HEK293 (cell line): ENCODE data around the gene CPEB2.

Experiments
- CTCF ChIA-PET: fragments of 350-600 bp; formaldehyde crosslinking; extraction: SDS; loops from one replicate; lab custom pipeline; 2021; ENCODE audit warnings: antibody characterized with exemption; lab: Yijun Ruan, JAX
- POLR2A ChIA-PET: fragments of 300-600 bp; formaldehyde crosslinking; extraction: SDS; loops from one replicate; lab custom pipeline; 2020; ENCODE audit warnings: antibody characterized with exemption, inconsistent platforms; lab: Yijun Ruan, JAX
- H3K27ac ChIP-seq: fragments of 200-500 bp; sonication (Bioruptor generic); 2 replicates; pipeline ENCODE4 v1.5.1; 2014; ENCODE audit warnings: low read depth, low read length, control low read depth, inconsistent platforms; ENCODE audit errors: extremely low read depth
- H3K36me3 ChIP-seq, 2 experiments: fragments of 200-500 bp in 1 of 2; sonication (Bioruptor generic) in 1 of 2; 1 replicate in 1 of 2; 2 replicates in 1 of 2; pipeline ENCODE4 v1.5.1; 2014 to 2017; ENCODE audit warnings: inconsistent platforms in 2 of 2, low read length in 2 of 2; ENCODE audit not compliant: control insufficient read depth in 2 of 2, insufficient read depth in 1 of 2
- H3K4me1 ChIP-seq: fragments of 200-500 bp; sonication (Bioruptor generic); 2 replicates; pipeline ENCODE4 v1.5.1; 2014; ENCODE audit warnings: mild to moderate bottlenecking, low read length, inconsistent platforms; ENCODE audit not compliant: control insufficient read depth, insufficient read depth
- H3K4me3 ChIP-seq: 2 replicates; pipeline ENCODE4 v1.5.1; 2011; ENCODE audit warnings: low read depth, mild to moderate bottlenecking, control low read depth, low read length, moderate library complexity
- H3K9me3 ChIP-seq: fragments of 200-500 bp; sonication (Bioruptor generic); 2 replicates; pipeline ENCODE4 v1.5.1; 2014; ENCODE audit warnings: low read depth, low read length, inconsistent platforms; ENCODE audit not compliant: control insufficient read depth, insufficient read depth
- HOXA7 ChIP-seq: sonication (generic); formaldehyde crosslinking; IDR thresholded peaks from 2 replicates; pipeline ENCODE4 v1.8.1; 2022; ENCODE audit warnings: missing genetic modification reagents, borderline replicate concordance
- KLF10 ChIP-seq: fragments of 450-650 bp; IDR thresholded peaks from 2 replicates; pipeline ENCODE4 v1.5.1; 2018; ENCODE audit warnings: missing biosample characterization, mild to moderate bottlenecking, missing genetic modification characterization
- SCRT1 ChIP-seq: fragments of 450-650 bp; formaldehyde crosslinking; IDR thresholded peaks from 2 replicates; pipeline ENCODE4 v1.5.1; 2016; ENCODE audit warnings: missing biosample characterization, missing genetic modification characterization, borderline replicate concordance
- TCF7L2 ChIP-seq: IDR thresholded peaks from 2 replicates; pipeline ENCODE4 v1.6.1; 2011; ENCODE audit warnings: low read depth, mild to moderate bottlenecking, inconsistent platforms, low read length, moderate library complexity, borderline replicate concordance
- ZBTB21 ChIP-seq: fragments of 450-650 bp; formaldehyde crosslinking; IDR thresholded peaks from 2 replicates; pipeline ENCODE4 v1.5.1; 2017; ENCODE audit warnings: missing biosample characterization, missing genetic modification characterization
- ZBTB48 ChIP-seq: fragments of 450-650 bp; formaldehyde crosslinking; IDR thresholded peaks from 2 replicates; pipeline ENCODE4 v1.5.1; 2016; ENCODE audit warnings: missing biosample characterization, missing genetic modification characterization
- ZEB2 ChIP-seq: fragments of 450-650 bp; formaldehyde crosslinking; IDR thresholded peaks from 2 replicates; pipeline ENCODE4 v1.5.1; 2016; ENCODE audit warnings: missing biosample characterization, missing genetic modification characterization
- ZNF239 ChIP-seq: fragments of 450-650 bp; formaldehyde crosslinking; IDR thresholded peaks from 2 replicates; pipeline ENCODE4 v1.5.1; 2016; ENCODE audit warnings: missing biosample characterization, missing genetic modification characterization
- ZNF501 ChIP-seq: fragments of 450-650 bp; formaldehyde crosslinking; IDR thresholded peaks from 2 replicates; pipeline ENCODE4 v1.5.1; 2016; ENCODE audit warnings: missing biosample characterization, missing genetic modification characterization
- ZNF626 ChIP-seq: fragments of 450-650 bp; sonication (Bioruptor Pico); formaldehyde crosslinking; IDR thresholded peaks from 2 replicates; pipeline ENCODE4 v1.5.1; 2018; ENCODE audit warnings: missing biosample characterization, missing genetic modification characterization, inconsistent platforms
- ZNF660 ChIP-seq: fragments of 450-650 bp; IDR thresholded peaks from 2 replicates; pipeline ENCODE4 v1.5.1; 2018; ENCODE audit warnings: missing biosample characterization, mild to moderate bottlenecking, missing genetic modification characterization
- ZNF791 ChIP-seq: fragments of 450-650 bp; formaldehyde crosslinking; IDR thresholded peaks from 2 replicates; pipeline ENCODE4 v1.5.1; 2016; ENCODE audit warnings: missing biosample characterization, missing genetic modification characterization
- ZSCAN30 ChIP-seq: fragments of 450-650 bp; IDR thresholded peaks from 2 replicates; pipeline ENCODE4 v1.5.1; 2018; ENCODE audit warnings: missing biosample characterization, mild to moderate bottlenecking, missing genetic modification characterization, moderate library complexity
- TF ChIP-seq, protein P1 (sequence below): fragments of 450-650 bp; formaldehyde crosslinking; IDR thresholded peaks from 2 replicates; pipeline ENCODE4 v1.5.1; 2016; ENCODE audit warnings: missing biosample characterization, missing genetic modification characterization
- TF ChIP-seq, protein P2 (sequence below): fragments of 450-650 bp; formaldehyde crosslinking; IDR thresholded peaks from 2 replicates; pipeline ENCODE4 v1.5.1; 2016; ENCODE audit warnings: missing biosample characterization, missing genetic modification characterization
- TF ChIP-seq, protein P3 (sequence below): fragments of 450-650 bp; formaldehyde crosslinking; IDR thresholded peaks from 2 replicates; pipeline ENCODE4 v1.5.1; 2017; ENCODE audit warnings: missing biosample characterization, mild to moderate bottlenecking, missing genetic modification characterization, moderate library complexity

Gene CPEB2

DNA sequence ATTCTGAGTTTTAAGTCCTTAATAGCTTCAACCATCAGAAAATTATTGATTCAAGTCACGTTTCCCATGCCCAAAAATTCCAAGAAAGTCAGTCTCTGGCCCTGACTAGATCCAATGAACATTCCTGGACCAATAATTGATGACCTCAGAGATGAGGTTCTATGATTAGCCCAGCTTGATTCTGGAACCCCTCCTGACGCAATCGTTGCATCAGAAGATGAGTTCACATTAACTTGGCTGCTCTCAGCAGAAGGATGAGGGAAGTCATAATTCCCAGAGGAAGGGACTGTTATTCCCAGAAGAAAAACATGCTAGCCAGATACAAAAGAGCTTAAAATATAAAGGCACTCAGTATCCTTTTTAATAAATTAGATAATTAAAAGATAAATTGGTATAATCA lies 34.3 kb upstream of the CPEB2 start (continued):
- TF ChIP-seq KLF10 (tag by site-specific recombination): no peak
- TF ChIP-seq, protein P1, sequence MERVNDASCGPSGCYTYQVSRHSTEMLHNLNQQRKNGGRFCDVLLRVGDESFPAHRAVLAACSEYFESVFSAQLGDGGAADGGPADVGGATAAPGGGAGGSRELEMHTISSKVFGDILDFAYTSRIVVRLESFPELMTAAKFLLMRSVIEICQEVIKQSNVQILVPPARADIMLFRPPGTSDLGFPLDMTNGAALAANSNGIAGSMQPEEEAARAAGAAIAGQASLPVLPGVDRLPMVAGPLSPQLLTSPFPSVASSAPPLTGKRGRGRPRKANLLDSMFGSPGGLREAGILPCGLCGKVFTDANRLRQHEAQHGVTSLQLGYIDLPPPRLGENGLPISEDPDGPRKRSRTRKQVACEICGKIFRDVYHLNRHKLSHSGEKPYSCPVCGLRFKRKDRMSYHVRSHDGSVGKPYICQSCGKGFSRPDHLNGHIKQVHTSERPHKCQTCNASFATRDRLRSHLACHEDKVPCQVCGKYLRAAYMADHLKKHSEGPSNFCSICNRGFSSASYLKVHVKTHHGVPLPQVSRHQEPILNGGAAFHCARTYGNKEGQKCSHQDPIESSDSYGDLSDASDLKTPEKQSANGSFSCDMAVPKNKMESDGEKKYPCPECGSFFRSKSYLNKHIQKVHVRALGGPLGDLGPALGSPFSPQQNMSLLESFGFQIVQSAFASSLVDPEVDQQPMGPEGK (tag by site-specific recombination): no peak
- TF ChIP-seq HOXA7 (CRISPR knock-in tag): no peak
- TF ChIP-seq ZEB2 (tag by site-specific recombination): 0 out of 2 replicates have a peak, but pooled peaks have one; percentile 38
- TF ChIP-seq ZNF239 (tag by site-specific recombination): no peak
- TF ChIP-seq ZNF626 (tag by site-specific recombination): no peak
- no peak for TF ChIP-seq ZBTB48
- TF ChIP-seq ZSCAN30: no peak
- TF ChIP-seq, protein P2, sequence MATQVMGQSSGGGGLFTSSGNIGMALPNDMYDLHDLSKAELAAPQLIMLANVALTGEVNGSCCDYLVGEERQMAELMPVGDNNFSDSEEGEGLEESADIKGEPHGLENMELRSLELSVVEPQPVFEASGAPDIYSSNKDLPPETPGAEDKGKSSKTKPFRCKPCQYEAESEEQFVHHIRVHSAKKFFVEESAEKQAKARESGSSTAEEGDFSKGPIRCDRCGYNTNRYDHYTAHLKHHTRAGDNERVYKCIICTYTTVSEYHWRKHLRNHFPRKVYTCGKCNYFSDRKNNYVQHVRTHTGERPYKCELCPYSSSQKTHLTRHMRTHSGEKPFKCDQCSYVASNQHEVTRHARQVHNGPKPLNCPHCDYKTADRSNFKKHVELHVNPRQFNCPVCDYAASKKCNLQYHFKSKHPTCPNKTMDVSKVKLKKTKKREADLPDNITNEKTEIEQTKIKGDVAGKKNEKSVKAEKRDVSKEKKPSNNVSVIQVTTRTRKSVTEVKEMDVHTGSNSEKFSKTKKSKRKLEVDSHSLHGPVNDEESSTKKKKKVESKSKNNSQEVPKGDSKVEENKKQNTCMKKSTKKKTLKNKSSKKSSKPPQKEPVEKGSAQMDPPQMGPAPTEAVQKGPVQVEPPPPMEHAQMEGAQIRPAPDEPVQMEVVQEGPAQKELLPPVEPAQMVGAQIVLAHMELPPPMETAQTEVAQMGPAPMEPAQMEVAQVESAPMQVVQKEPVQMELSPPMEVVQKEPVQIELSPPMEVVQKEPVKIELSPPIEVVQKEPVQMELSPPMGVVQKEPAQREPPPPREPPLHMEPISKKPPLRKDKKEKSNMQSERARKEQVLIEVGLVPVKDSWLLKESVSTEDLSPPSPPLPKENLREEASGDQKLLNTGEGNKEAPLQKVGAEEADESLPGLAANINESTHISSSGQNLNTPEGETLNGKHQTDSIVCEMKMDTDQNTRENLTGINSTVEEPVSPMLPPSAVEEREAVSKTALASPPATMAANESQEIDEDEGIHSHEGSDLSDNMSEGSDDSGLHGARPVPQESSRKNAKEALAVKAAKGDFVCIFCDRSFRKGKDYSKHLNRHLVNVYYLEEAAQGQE: no peak
- TF ChIP-seq ZBTB21 (tag by site-specific recombination): peak; percentile 19; the same call in 1 of the 2 replicates
- no peak for TF ChIP-seq ZNF791 (tag by site-specific recombination)
- TF ChIP-seq, protein P3, sequence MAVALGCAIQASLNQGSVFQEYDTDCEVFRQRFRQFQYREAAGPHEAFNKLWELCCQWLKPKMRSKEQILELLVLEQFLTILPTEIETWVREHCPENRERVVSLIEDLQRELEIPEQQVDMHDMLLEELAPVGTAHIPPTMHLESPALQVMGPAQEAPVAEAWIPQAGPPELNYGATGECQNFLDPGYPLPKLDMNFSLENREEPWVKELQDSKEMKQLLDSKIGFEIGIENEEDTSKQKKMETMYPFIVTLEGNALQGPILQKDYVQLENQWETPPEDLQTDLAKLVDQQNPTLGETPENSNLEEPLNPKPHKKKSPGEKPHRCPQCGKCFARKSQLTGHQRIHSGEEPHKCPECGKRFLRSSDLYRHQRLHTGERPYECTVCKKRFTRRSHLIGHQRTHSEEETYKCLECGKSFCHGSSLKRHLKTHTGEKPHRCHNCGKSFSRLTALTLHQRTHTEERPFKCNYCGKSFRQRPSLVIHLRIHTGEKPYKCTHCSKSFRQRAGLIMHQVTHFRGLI (tag by site-specific recombination): no peak
- TF ChIP-seq ZNF660 (tag by site-specific recombination): peak; percentile 59; the same call in 1 of the 2 replicates
- TF ChIP-seq TCF7L2: no peak

DNA sequence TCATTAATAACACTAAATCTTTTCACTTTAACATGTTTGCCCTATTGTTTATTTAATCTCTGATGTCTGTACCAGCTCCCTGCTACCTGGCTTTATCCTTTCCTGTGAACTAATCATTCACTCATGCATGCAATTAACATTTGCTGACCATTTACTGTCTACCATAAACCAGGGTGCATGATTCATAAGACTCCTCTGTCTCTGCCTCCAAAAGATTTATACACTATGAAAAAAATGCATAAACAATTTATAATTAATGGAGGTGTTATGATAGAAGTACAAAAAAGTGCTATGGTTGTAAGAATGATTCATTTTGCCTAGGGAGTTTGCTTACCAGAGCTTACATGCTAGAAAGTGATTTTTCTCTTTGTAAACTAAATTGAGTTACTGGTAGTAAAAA lies 24.5 kb upstream of the CPEB2 start:
- TF ChIP-seq, protein P2: no peak
- TF ChIP-seq ZNF239 (tag by site-specific recombination): no peak
- TF ChIP-seq SCRT1: no peak
- no peak for TF ChIP-seq ZNF501 (tag by site-specific recombination)
- TF ChIP-seq, all 188 proteins: peak for 0
- Histone ChIP-seq H3K9me3 (no peaks in the 10 kb centered on the region), H3K36me3 (no peaks in the 10 kb centered on the region), H3K4me3 (no peak overlapping the region), H3K27ac (no peak overlapping the region), H3K4me1 (no peaks in the 10 kb centered on the region)
- POLR2A ChIA-PET: no interaction called here
- CTCF ChIA-PET: no interaction called here
